Activated T-helper 2 cell treated with anti-CD3 and anti-CD28 coated beads, Interferon-gamma antibody, Interleukin-2, Interleukin-4, amounts not matched to agents 10 μg/mL and 5 μg/mL and 100 μg/mL, durations not matched to agents 14 hours and 24 hours and 36 hours (primary cell): ENCODE results near the gene CLSTN2. TPM values are rescaled to one million over a fixed set of nuclear protein-coding genes. Genes with fewer than 3 reads are reported as not detected.

Source experiments
- DNase-seq: peaks from one replicate; pipeline ENCODE4 v3.0.0; 2021; ENCODE audit warnings: low spot score
- H3K27ac Mint-ChIP-seq: one replicate; pipeline ENCODE4 v1.8.0; 2021; ENCODE audit warnings: mixed read lengths
- H3K27me3 Mint-ChIP-seq: one replicate; pipeline ENCODE4 v1.8.0; 2021; ENCODE audit warnings: low read depth, mixed read lengths
- H3K36me3 Mint-ChIP-seq: one replicate; pipeline ENCODE4 v1.8.0; 2021; ENCODE audit warnings: low read depth, mixed read lengths
- H3K4me1 Mint-ChIP-seq: one replicate; pipeline ENCODE4 v1.8.0; 2021; ENCODE audit warnings: low read depth, mixed read lengths
- H3K4me3 Mint-ChIP-seq: one replicate; pipeline ENCODE4 v1.8.0; 2021; ENCODE audit warnings: low read depth, mild to moderate bottlenecking, moderate library complexity, mixed read lengths
- H3K9me3 Mint-ChIP-seq: one replicate; pipeline ENCODE4 v1.8.0; 2021; ENCODE audit warnings: mixed read lengths
- intact Hi-C: fragments of 100-400 bp; cut with micrococcal nuclease; formaldehyde crosslinking; loops from one replicate; pipeline ENCODE4 v1.15.1; 2023
- total RNA-seq: library from RNA; stranded (reverse); gene quantifications from 2 replicates; pipeline ENCODE4 v1.2.3, GENCODE V29; 2022

The CLSTN2 gene
- total RNA-seq, 1 donor from 2014 or later: not detected

DNA sequence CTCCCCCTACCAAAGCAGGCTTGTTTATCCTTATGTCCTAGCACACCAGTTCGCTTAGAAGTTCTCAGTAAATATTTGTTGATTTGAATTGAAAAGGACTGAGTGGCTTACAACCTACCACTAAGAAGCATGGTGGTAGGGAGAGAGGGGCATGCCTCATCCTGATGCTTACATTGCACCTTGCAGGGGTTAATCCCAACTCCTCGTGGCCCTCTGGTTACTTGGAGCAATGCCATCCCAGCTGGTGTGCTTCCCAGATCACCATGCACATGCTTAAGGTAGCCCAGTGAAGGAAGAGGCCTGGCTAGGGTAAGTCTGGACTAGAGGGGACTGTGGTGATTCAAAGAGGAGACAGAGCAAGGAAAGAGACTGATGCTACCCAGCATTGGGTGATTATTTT is 253.3 kb downstream of the CLSTN2 start:
- Mint-ChIP-seq H3K4me1 (no peaks in the 10 kb centered on the region), H3K4me3 (no peak overlapping the region), H3K27ac (no peak overlapping the region), H3K9me3 (no peaks in the 10 kb centered on the region), H3K36me3 (no peaks in the 10 kb centered on the region), H3K27me3 (peaks cover 3% of the 10 kb centered on the region)
- intact Hi-C loops: no loop called here
- DNase-seq: no peak

- Mint-ChIP-seq H3K36me3 (no peaks in the 10 kb centered on the region), H3K4me3 (no peak overlapping the region), H3K27me3 (peaks cover 3% of the 10 kb centered on the region), H3K27ac (no peak overlapping the region), H3K9me3 (no peaks in the 10 kb centered on the region), H3K4me1 (no peaks in the 10 kb centered on the region)
- intact Hi-C loops: no loop called here
- DNase-seq: no peak
These were observed 254.3 kb downstream of the CLSTN2 start for GRCh38 chr3:140189267-140189666.

- Mint-ChIP-seq H3K27ac (no peak overlapping the region), H3K36me3 (no peaks in the 10 kb centered on the region), H3K4me1 (no peaks in the 10 kb centered on the region), H3K9me3 (no peaks in the 10 kb centered on the region), H3K4me3 (no peak overlapping the region), H3K27me3 (peaks cover 3% of the 10 kb centered on the region)
- no peak for DNase-seq
- intact Hi-C loops: no loop called here
These were observed 255.0 kb downstream of the CLSTN2 start for GRCh38 chr3:140189976-140190375.

DNA sequence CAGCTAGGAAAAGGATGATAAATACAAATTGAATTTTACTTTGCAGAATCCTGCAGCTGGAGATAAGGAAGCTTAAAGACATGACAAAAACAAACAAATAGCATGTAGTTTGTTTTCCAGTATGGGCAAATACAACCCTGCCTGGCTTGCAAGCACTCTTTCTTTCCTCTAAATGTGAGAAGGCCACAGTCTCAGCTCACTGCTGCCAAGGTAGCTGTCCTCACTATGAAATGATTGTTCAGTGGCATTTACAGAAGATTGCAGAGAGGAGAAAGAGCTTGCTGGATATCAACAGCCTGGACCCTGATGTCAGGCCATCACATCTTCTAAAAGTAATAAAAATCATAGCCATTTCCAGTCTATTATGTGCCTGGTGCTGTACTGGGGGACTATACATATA is 262.0 kb downstream of the CLSTN2 start:
- intact Hi-C loops: no loop called here
- no peaks in the 10 kb centered on the region for H3K9me3 Mint-ChIP-seq
- H3K4me3 Mint-ChIP-seq: no peak overlapping the region
- H3K36me3 Mint-ChIP-seq: no peaks in the 10 kb centered on the region
- peaks cover 3% of the 10 kb centered on the region for H3K27me3 Mint-ChIP-seq
- H3K4me1 Mint-ChIP-seq: no peaks in the 10 kb centered on the region
- no peak overlapping the region for H3K27ac Mint-ChIP-seq
- DNase-seq: no peak

DNA sequence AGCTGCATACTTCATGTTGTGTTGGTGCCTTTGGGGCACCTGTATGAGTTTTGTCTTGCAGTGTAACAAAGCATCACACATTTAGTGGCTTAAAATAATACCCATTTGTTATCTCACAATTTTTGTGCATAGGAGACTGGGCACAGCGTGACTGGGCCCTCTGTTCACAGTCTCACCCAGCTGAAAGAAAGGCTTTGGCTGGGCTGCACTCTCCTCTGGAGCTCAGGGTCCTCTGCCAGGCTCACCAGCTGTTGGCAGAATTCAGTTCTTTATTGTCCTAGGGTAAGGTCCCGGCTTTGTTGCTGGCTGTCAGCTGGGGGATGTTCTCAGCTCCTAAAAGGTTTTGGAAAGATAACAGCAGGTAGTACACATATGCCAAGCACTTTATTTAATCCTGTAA is 263.3 kb downstream of the CLSTN2 start:
- H3K9me3 Mint-ChIP-seq: no peaks in the 10 kb centered on the region
- no peak overlapping the region for H3K27ac Mint-ChIP-seq
- no peaks in the 10 kb centered on the region for H3K36me3 Mint-ChIP-seq
- H3K4me3 Mint-ChIP-seq: no peak overlapping the region
- H3K4me1 Mint-ChIP-seq: no peaks in the 10 kb centered on the region
- intact Hi-C loops: no loop called here
- no peak for DNase-seq
- no peaks in the 10 kb centered on the region for H3K27me3 Mint-ChIP-seq

GRCh38 chr3:140199008-140199407 is 264.0 kb downstream of the CLSTN2 start:
- Mint-ChIP-seq H3K27ac (no peak overlapping the region), H3K4me1 (no peaks in the 10 kb centered on the region)

GRCh38 chr3:140199743-140200142 is 264.8 kb downstream of the CLSTN2 start:
- H3K36me3 Mint-ChIP-seq: no peaks in the 10 kb centered on the region
- no peak overlapping the region for H3K4me3 Mint-ChIP-seq
- no peaks in the 10 kb centered on the region for H3K27me3 Mint-ChIP-seq
- H3K4me1 Mint-ChIP-seq: no peaks in the 10 kb centered on the region
- H3K27ac Mint-ChIP-seq: no peak overlapping the region
- intact Hi-C loops: no loop called here
- no peaks in the 10 kb centered on the region for H3K9me3 Mint-ChIP-seq
- DNase-seq: no peak

More at GRCh38 chr3:140199008-140199407, 264.0 kb downstream of the CLSTN2 start:
- intact Hi-C loops: no loop called here
- H3K27me3 Mint-ChIP-seq: no peaks in the 10 kb centered on the region
- H3K36me3 Mint-ChIP-seq: no peaks in the 10 kb centered on the region
- no peak for DNase-seq
- H3K4me3 Mint-ChIP-seq: no peak overlapping the region
- H3K9me3 Mint-ChIP-seq: no peaks in the 10 kb centered on the region

GRCh38 chr3:140203510-140203909 is 268.5 kb downstream of the CLSTN2 start:
- no peak for DNase-seq
- Mint-ChIP-seq H3K36me3 (no peaks in the 10 kb centered on the region), H3K9me3 (no peaks in the 10 kb centered on the region), H3K27me3 (no peaks in the 10 kb centered on the region), H3K4me3 (no peak overlapping the region), H3K4me1 (no peaks in the 10 kb centered on the region), H3K27ac (no peak overlapping the region)
- intact Hi-C loops: no loop called here

- Mint-ChIP-seq H3K4me1 (no peaks in the 10 kb centered on the region), H3K4me3 (no peak overlapping the region), H3K27ac (no peak overlapping the region), H3K9me3 (no peaks in the 10 kb centered on the region), H3K36me3 (no peaks in the 10 kb centered on the region), H3K27me3 (no peaks in the 10 kb centered on the region)
- intact Hi-C loops: no loop called here
- no peak for DNase-seq
These were observed 269.4 kb downstream of the CLSTN2 start for GRCh38 chr3:140204271-140204984.

DNA sequence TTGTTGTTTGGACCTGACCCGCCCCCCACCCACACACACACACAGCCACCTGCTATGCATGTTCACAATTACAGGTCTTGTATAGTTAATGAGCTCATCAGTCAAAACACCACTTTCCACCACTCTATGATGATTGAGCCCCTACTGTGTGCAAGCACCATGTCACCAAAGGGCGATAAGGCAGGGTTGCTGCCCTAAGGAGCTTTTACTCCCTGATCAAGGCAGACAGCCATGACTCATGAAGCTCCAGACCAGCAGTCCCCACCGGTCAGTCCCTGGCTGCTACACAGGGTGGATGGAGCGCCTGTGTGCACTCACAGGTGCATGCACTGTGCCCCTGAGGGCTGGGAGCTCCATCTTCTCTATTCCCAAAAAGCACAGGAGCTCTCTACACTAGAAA is 270.6 kb downstream of the CLSTN2 start:
- H3K4me3 Mint-ChIP-seq: no peak overlapping the region
- intact Hi-C loops: no loop called here
- H3K9me3 Mint-ChIP-seq: no peaks in the 10 kb centered on the region
- H3K4me1 Mint-ChIP-seq: no peaks in the 10 kb centered on the region
- H3K36me3 Mint-ChIP-seq: no peaks in the 10 kb centered on the region
- no peak overlapping the region for H3K27ac Mint-ChIP-seq
- no peak for DNase-seq
- no peaks in the 10 kb centered on the region for H3K27me3 Mint-ChIP-seq

DNA sequence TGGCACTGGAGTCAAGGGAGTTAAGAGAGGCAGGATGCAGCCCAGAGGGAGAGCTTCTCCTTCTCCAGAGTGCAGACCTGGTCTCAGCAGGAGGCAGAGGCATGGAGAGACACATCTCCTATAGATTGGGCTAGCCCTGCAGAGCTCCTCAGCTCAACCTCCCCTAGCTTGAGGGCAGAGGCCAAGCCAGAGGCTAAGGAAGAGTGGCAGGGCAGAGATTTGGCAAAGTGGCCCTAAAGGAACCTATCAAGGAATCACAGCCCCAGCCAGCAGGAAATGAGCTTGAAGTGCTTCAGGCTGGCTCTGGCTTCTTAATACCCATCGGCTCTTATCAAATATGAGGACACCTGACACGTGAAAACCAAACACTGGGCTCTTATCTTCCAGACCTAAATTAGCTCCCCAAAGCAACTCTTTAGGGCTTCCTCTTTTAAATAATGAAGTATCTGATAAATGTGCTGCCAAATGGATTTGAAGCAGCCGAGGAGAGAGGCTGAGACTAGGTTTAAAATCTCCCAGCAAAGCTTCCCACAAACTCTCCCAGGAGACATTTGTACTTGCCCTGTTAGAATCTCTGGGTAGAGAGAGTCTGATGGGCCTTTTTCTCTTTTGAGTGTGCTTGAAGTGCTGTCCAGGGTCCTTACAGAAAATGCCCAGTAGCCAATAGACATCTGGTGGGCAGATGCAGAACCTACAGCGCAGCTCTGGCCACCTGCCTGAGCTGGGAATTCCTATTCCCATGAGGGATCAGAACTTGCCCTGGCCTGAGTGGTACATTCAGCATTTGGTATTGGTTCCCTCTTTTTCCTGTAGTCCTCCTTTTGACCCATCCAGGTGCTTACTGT is 271.4 kb downstream of the CLSTN2 start:
- Mint-ChIP-seq H3K9me3 (no peaks in the 10 kb centered on the region), H3K36me3 (no peaks in the 10 kb centered on the region), H3K4me3 (no peak overlapping the region), H3K27ac (no peak overlapping the region), H3K4me1 (no peaks in the 10 kb centered on the region), H3K27me3 (no peaks in the 10 kb centered on the region)
- intact Hi-C loops: no loop called here
- DNase-seq: no peak

GRCh38 chr3:140207541-140207940 is 272.6 kb downstream of the CLSTN2 start:
- no peaks in the 10 kb centered on the region for H3K9me3 Mint-ChIP-seq
- no peaks in the 10 kb centered on the region for H3K4me1 Mint-ChIP-seq
- intact Hi-C loops: no loop called here
- no peak for DNase-seq
- H3K36me3 Mint-ChIP-seq: no peaks in the 10 kb centered on the region
- H3K27ac Mint-ChIP-seq: no peak overlapping the region
- H3K4me3 Mint-ChIP-seq: no peak overlapping the region
- H3K27me3 Mint-ChIP-seq: no peaks in the 10 kb centered on the region

DNA sequence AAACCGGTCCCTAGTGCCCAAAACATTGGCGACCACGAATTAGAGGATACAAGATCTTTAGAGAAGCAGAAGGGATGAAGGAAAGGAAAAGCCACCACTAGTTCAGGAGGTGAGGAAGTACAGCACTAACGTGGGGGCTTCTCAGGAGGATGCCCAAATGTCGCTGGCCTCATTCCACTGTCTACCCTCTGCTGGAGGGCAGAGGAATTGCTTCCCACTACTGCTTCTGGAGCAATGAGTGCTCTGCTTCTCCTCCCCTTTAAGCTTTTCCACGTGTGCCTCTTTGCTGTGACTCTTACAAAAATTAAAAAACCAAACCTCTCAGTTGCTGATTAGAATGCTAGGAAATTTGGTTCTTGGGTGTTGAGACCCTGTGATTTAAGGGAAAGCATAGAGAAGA is 281.3 kb downstream of the CLSTN2 start:
- Mint-ChIP-seq H3K4me3 (no peak overlapping the region), H3K27me3 (no peaks in the 10 kb centered on the region), H3K27ac (no peak overlapping the region), H3K4me1 (no peaks in the 10 kb centered on the region), H3K9me3 (no peaks in the 10 kb centered on the region), H3K36me3 (no peaks in the 10 kb centered on the region)
- intact Hi-C loops: no loop called here
- no peak for DNase-seq
